SHP77 (cell line): ENCODE measurements around the gene MIPEP.

Experiments used
- DNase-seq, 2 experiments: peaks; one replicate each; lab custom pipeline; 2025; lab: John Stamatoyannopoulos, UW

MIPEP gene

DNA sequence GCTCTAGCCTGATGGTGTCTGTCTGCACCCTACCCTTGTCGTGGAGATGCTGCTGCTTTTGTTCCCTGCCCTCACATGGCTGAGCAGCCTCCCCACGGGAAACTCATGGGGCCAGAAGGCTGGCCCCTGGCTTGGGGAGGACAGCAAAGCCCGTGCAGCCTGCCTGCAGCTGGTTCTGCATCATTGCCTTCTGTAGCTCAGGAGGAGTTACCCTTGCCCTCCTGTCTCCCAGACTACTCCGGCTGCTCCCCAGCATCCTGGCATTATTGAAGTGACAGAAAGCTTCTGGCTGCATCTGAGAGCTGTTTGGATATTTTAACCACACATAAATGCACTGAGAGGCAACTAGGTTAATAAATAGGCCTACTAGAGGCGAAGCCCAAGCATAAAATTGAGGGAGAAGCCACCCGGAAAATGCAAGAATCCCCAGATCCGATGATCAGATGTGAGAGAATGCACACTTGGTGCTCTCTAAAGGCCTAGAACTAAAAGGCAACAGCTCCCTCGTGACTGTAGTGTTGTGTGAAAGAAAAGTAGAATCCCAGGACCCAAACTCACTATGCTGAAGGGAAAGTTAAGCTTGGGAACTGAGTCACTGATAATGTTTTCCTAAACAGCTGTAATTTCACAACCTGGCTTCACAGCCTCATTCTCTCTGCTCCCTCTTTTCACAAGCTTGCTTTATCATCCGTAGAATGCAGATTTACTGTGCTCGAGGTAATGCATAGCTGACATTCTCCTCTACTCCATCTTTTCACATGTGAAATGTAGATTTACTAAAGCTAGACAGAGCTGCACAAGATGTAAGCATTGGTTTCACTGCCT lies 208.1 kb downstream of the MIPEP start:
- no peak for DNase-seq
